Neuronal stem cell (in vitro differentiated cells): ENCODE measurements around the gene TRAPPC3.

Experiments used
- DNase-seq: peaks from one replicate; pipeline ENCODE4 v3.0.0-alpha.2; 2013; ENCODE audit warnings: low spot score
- H2AFZ ChIP-seq: one replicate; pipeline ENCODE4 v1.6.1; 2013; ENCODE audit warnings: mild to moderate bottlenecking, low read length, inconsistent platforms
- H2AK5ac ChIP-seq: 2 replicates; pipeline ENCODE4 v1.6.1; 2013; ENCODE audit warnings: low read depth, mild to moderate bottlenecking, inconsistent platforms, low read length, moderate library complexity, mixed read lengths
- H2BK120ac ChIP-seq: 2 replicates; pipeline ENCODE4 v1.6.1; 2013; ENCODE audit warnings: low read depth, mild to moderate bottlenecking, inconsistent platforms, low read length, moderate library complexity, mixed read lengths
- H2BK12ac ChIP-seq: one replicate; pipeline ENCODE4 v1.6.1; 2013; ENCODE audit warnings: low read length, inconsistent platforms
- H2BK15ac ChIP-seq: 2 replicates; pipeline ENCODE4 v1.6.1; 2013; ENCODE audit warnings: mild to moderate bottlenecking, low read length, inconsistent platforms, mixed read lengths
- H2BK5ac ChIP-seq: one replicate; pipeline ENCODE4 v1.6.1; 2013; ENCODE audit warnings: inconsistent platforms, mild to moderate bottlenecking, low read length, moderate library complexity
- H3K14ac ChIP-seq: one replicate; pipeline ENCODE4 v1.6.1; 2013; ENCODE audit warnings: low read length, inconsistent platforms
- H3K18ac ChIP-seq: 2 replicates; pipeline ENCODE4 v1.6.1; 2013; ENCODE audit warnings: low read length, inconsistent platforms
- H3K23ac ChIP-seq: 2 replicates; pipeline ENCODE4 v1.6.1; 2013; ENCODE audit warnings: low read depth, mild to moderate bottlenecking, mixed read lengths, low read length, inconsistent platforms; ENCODE audit not compliant: poor library complexity
- H3K27ac ChIP-seq: replicated peaks from 3 replicates; pipeline ENCODE4 v1.5.1; 2013; ENCODE audit warnings: low read length, inconsistent platforms
- H3K27me3 ChIP-seq, 3 experiments: 2 replicates each; pipeline ENCODE4 v1.6.1; 2013; ENCODE audit warnings: low read length in 3 of 3, mild to moderate bottlenecking in 2 of 3, inconsistent platforms in 1 of 3, low read depth in 1 of 3, mixed read lengths in 1 of 3, moderate library complexity in 1 of 3; ENCODE audit not compliant: control insufficient read depth in 3 of 3, insufficient read depth in 3 of 3
- H3K36me3 ChIP-seq, 2 donors: replicated peaks in 1 of 2; 2 replicates each; pipeline ENCODE4 v1.6.1; 2013; ENCODE audit warnings: low read length in 2 of 2; ENCODE audit not compliant: control insufficient read depth in 2 of 2, insufficient read depth in 2 of 2
- H3K4ac ChIP-seq: 2 replicates; pipeline ENCODE4 v1.6.1; 2013; ENCODE audit warnings: inconsistent platforms, mild to moderate bottlenecking, low read length, moderate library complexity
- H3K4me1 ChIP-seq, 2 donors: 1 replicate in 1 of 2; 2 replicates in 1 of 2; pipeline ENCODE4 v1.6.1; 2013; ENCODE audit warnings: low read length in 2 of 2, low read depth in 1 of 2; ENCODE audit not compliant: control insufficient read depth in 2 of 2, insufficient read depth in 1 of 2
- H3K4me2 ChIP-seq: one replicate; pipeline ENCODE4 v1.6.1; 2013; ENCODE audit warnings: mild to moderate bottlenecking, low read length, inconsistent platforms; ENCODE audit not compliant: insufficient read depth, poor library complexity, severe bottlenecking
- H3K4me3 ChIP-seq, 2 donors: 2 replicates each; pipeline ENCODE4 v1.5.1; 2013; ENCODE audit warnings: low read length in 2 of 2, mild to moderate bottlenecking in 2 of 2, inconsistent platforms in 1 of 2, moderate library complexity in 1 of 2
- H3K79me1 ChIP-seq: one replicate; pipeline ENCODE4 v1.6.1; 2013; ENCODE audit warnings: low read depth, mild to moderate bottlenecking, inconsistent platforms, low read length, moderate library complexity
- H3K9ac ChIP-seq: one replicate; pipeline ENCODE4 v1.6.1; 2013; ENCODE audit warnings: mild to moderate bottlenecking, low read depth, low read length, inconsistent platforms; ENCODE audit not compliant: poor library complexity
- H3K9me3 ChIP-seq, 2 donors: replicated peaks in 1 of 2; 2 replicates each; pipeline versions ENCODE3 to v1.6.1; 2013; ENCODE audit warnings: low read length in 2 of 2, mild to moderate bottlenecking in 2 of 2, inconsistent platforms in 1 of 2, low read depth in 1 of 2, mixed read lengths in 1 of 2, moderate library complexity in 1 of 2; ENCODE audit not compliant: control insufficient read depth in 2 of 2, insufficient read depth in 1 of 2
- H4K8ac ChIP-seq: one replicate; pipeline ENCODE4 v1.6.1; 2013; ENCODE audit warnings: low read depth, mild to moderate bottlenecking, inconsistent platforms, low read length, moderate library complexity
- H4K91ac ChIP-seq: one replicate; pipeline ENCODE4 v1.6.1; 2013; ENCODE audit warnings: low read length, low read depth, mild to moderate bottlenecking, inconsistent platforms; ENCODE audit not compliant: poor library complexity
- WGBS, 2 donors: extraction: QIAGEN DNeasy Blood & Tissue Kit; methylation state at CpG; one replicate each; pipeline ENCODE4 v1.1.7; 2013; ENCODE audit warnings: missing lambda C conversion rate in 2 of 2, mixed read lengths in 1 of 2; ENCODE audit not compliant: insufficient read length in 2 of 2, insufficient replicate concordance in 1 of 2; ENCODE audit errors: extremely low coverage in 2 of 2; 5-methylcytosine and 5-hydroxymethylcytosine counted together

The TRAPPC3 gene

DNA sequence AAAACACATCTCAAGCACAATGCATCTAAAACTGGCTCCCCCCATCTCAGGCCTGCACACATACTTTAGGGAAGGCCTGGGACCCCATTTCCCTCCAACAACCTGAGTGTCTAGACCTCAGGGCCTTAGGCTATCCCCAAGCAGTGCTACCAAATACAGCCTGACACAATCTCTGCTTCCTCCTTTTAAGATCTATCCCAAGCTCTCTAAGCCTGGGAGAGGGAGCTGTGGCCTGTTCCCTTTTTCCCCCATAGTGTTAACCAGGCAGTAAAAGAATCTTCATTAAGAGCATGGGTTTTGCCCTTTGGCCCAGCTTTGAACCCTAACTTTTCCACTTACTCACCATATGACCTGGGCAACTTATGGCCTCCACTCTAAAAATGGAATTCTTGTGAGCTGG is 13.5 kb downstream of the TRAPPC3 start:
- Histone ChIP-seq H3K4me1 (peaks cover 0 to 8% of the 10 kb centered on the region in 2 donors), H2BK5ac (no peak overlapping the region), H2BK120ac (no peak overlapping the region), H3K27ac (no peak overlapping the region), H4K91ac (no peak overlapping the region), H3K9me3 (no peaks in the 10 kb centered on the region), H3K4ac (no peak overlapping the region), H3K14ac (no peak overlapping the region), H3K18ac (no peak overlapping the region), H3K9ac (no peak overlapping the region), H3K4me2 (no peak overlapping the region), H2BK12ac (no peak overlapping the region), H3K23ac (no peak overlapping the region), H3K79me1 (no peaks in the 10 kb centered on the region), H2BK15ac (no peak overlapping the region), H3K27me3 (no peaks in the 10 kb centered on the region), H3K4me3 (no peak overlapping the region), H4K8ac (no peak overlapping the region), H2AFZ (no peak overlapping the region), H3K36me3 (peaks cover 0 to 37% of the 10 kb centered on the region in 2 donors), H2AK5ac (no peak overlapping the region)
- DNase-seq, result no peak

DNA sequence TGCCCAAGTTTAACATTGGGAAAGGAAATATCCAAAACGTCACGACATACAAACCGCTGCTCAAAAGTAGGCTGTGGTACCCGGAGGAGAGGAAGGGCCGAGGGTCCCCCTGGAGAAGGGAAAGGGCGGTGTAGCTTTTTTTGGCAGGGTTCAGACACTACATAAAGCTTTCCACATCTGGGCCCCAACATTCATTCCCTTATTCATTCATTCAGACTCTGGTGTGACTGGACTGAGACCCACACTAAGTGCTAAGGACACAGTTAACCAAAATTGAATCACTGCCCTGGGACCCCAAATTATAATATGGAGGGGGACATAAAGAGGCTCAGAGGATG is 14.0 kb downstream of the TRAPPC3 start:
- Histone ChIP-seq H3K14ac (no peak overlapping the region), H3K4ac (no peak overlapping the region), H3K79me1 (no peaks in the 10 kb centered on the region), H2BK5ac (no peak overlapping the region), H3K27ac (no peak overlapping the region), H2AFZ (no peak overlapping the region), H4K8ac (no peak overlapping the region), H2BK12ac (no peak overlapping the region), H2BK120ac (no peak overlapping the region), H3K9ac (no peak overlapping the region), H3K27me3 (no peaks in the 10 kb centered on the region), H3K36me3 (peaks cover 0 to 37% of the 10 kb centered on the region in 2 donors), H3K23ac (no peak overlapping the region), H3K18ac (no peak overlapping the region), H3K4me1 (peaks cover 0 to 8% of the 10 kb centered on the region in 2 donors), H3K4me3 (no peak overlapping the region), H2BK15ac (no peak overlapping the region), H3K9me3 (no peaks in the 10 kb centered on the region), H4K91ac (no peak overlapping the region), H2AK5ac (no peak overlapping the region), H3K4me2 (no peak overlapping the region)
- no peak for DNase-seq
- WGBS, 2 donors, result no CpG with 5 or more reads among the region's 6 CpGs

- Histone ChIP-seq H2AFZ (peak overlapping the region; percentile 35), H2AK5ac (no peak overlapping the region), H4K91ac (no peak overlapping the region), H3K9me3 (no peaks in the 10 kb centered on the region), H3K79me1 (no peaks in the 10 kb centered on the region), H3K27me3 (no peaks in the 10 kb centered on the region), H3K36me3 (peaks cover 0 to 31% of the 10 kb centered on the region in 2 donors), H3K9ac (no peak overlapping the region), H3K14ac (no peak overlapping the region), H3K27ac (no peak overlapping the region), H3K4ac (no peak overlapping the region), H3K4me1 (peaks cover 0 to 8% of the 10 kb centered on the region in 2 donors), H3K4me3 (no peak overlapping the region), H2BK12ac (no peak overlapping the region), H2BK120ac (no peak overlapping the region), H2BK15ac (no peak overlapping the region), H2BK5ac (no peak overlapping the region), H4K8ac (no peak overlapping the region), H3K18ac (no peak overlapping the region), H3K23ac (no peak overlapping the region), H3K4me2 (no peak overlapping the region)
- no CpG with 5 or more reads among the region's 7 CpGs for WGBS, 2 donors
- peak; percentile 65 for DNase-seq
Measured at GRCh38 chr1:36134505-36135329, 14.6 kb downstream of the TRAPPC3 start.

- no peak overlapping the region for H3K9ac ChIP-seq
- H3K4ac ChIP-seq, result no peak overlapping the region
- H3K27ac ChIP-seq, result no peak overlapping the region
- no peak overlapping the region for H3K18ac ChIP-seq
- no peak overlapping the region for H2BK5ac ChIP-seq
- H3K79me1 ChIP-seq, result no peaks in the 10 kb centered on the region
- H3K36me3 ChIP-seq, result peaks cover 0 to 26% of the 10 kb centered on the region in 2 donors
- no CpG with 5 or more reads among the region's 6 CpGs for WGBS, 2 donors
- H3K23ac ChIP-seq, result no peak overlapping the region
- DNase-seq, result no peak
- H2BK15ac ChIP-seq, result no peak overlapping the region
- H2BK120ac ChIP-seq, result no peak overlapping the region
- no peak overlapping the region for H3K4me2 ChIP-seq
- no peak overlapping the region for H3K4me3 ChIP-seq
- H2AFZ ChIP-seq, result peak overlapping the region; percentile 35
- H3K4me1 ChIP-seq, result peaks cover 0 to 8% of the 10 kb centered on the region in 2 donors
- no peaks in the 10 kb centered on the region for H3K9me3 ChIP-seq
- H4K8ac ChIP-seq, result no peak overlapping the region
- no peak overlapping the region for H4K91ac ChIP-seq
- H2AK5ac ChIP-seq, result no peak overlapping the region
- no peak overlapping the region for H2BK12ac ChIP-seq
- no peaks in the 10 kb centered on the region for H3K27me3 ChIP-seq
- H3K14ac ChIP-seq, result no peak overlapping the region
Measured at GRCh38 chr1:36134031-36134430, 15.3 kb downstream of the TRAPPC3 start.
